Body of pancreas (tissue), 4 donors: ENCODE results near the gene NBEAL2.

ENCODE experiments used
- POLR2A ChIP-seq, 3 donors: fragments of 450-650 bp; IDR thresholded peaks; one replicate each; pipeline ENCODE4 v1.6.1; 2016; ENCODE audit warnings: antibody characterized with exemption in 3 of 3, mild to moderate bottlenecking in 2 of 3
- TF ChIP-seq, protein P1 (sequence below), 7 experiments: fragments of 450-650 bp in 4 of 7; fragments of 200-600 bp in 3 of 7; sonication (generic) in 3 of 7; IDR thresholded peaks; one replicate each; pipeline ENCODE4 v1.5.1; 2016 to 2019; ENCODE audit warnings: antibody characterized with exemption in 7 of 7

DNA sequence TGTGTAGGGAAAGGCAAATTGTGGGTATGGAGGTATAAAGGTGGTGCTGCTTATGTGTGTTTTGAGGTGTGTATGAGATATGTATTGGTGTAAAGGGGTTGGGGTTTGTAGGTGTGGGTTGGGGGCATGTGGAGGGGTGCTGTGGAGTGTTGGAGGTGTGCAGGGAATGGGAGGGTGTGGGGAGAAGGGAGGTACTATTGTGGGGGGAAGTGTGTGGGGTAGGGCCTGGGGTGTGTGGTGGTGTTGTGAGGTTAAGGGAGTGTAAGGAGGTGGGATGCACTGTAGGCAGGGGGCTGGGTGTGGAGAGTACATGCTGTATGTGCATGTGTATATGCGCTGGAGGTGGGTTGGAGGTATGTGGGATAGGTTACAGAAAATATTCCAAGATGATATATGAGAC, 18.6 kb upstream of the NBEAL2 start:
- TF ChIP-seq, protein P1, sequence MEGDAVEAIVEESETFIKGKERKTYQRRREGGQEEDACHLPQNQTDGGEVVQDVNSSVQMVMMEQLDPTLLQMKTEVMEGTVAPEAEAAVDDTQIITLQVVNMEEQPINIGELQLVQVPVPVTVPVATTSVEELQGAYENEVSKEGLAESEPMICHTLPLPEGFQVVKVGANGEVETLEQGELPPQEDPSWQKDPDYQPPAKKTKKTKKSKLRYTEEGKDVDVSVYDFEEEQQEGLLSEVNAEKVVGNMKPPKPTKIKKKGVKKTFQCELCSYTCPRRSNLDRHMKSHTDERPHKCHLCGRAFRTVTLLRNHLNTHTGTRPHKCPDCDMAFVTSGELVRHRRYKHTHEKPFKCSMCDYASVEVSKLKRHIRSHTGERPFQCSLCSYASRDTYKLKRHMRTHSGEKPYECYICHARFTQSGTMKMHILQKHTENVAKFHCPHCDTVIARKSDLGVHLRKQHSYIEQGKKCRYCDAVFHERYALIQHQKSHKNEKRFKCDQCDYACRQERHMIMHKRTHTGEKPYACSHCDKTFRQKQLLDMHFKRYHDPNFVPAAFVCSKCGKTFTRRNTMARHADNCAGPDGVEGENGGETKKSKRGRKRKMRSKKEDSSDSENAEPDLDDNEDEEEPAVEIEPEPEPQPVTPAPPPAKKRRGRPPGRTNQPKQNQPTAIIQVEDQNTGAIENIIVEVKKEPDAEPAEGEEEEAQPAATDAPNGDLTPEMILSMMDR (IDR thresholded peaks at IDR 0.05): no peak
- TF ChIP-seq POLR2A (IDR thresholded peaks at IDR 0.05): no peak
